ENCODE results near the gene TMOD1.

DNA sequence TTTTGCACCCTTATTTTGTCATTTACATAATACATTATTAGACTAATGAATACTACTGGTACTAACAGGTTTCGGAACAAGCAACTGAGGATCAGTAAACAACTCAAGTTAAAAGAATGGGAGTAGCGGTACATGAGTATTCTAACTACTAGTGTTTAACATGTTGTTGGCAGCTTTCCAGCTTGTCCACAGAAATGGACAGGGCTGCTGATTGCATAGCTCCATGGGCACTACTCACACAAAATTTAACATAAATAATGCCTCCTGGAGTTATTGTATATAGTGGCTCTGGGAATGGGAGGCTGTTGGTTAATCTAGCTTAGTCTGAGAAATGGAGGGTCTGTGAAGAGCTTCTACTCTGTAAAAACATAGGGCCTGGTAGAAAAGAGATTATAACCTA, 138.9 kb downstream of the TMOD1 start:
- TF ChIP-seq ZBTB7A (IDR thresholded peaks at IDR 0.05; ENCODE audit: borderline replicate concordance, control insufficient read depth, low read depth, low read length) (no peak), POLR2A (conservative IDR thresholded peaks at IDR 0.05) (no peak)

All from K562 (cell line).